Stimulated activated CD4-positive, alpha-beta T cell treated with anti-CD3 and anti-CD28 coated beads, TNF-alpha, amount 100 ng/mL, for 1 hour (primary cell): Measurements from ENCODE around the gene NPPA.
A peak's percentile ranks its signal among the peaks of the same experiment; 100 is the strongest.
"Not testable (repeated sequence)": the region's sequence is repeated elsewhere in the genome, so short reads cannot be mapped to it uniquely, and the experiment has no call there.

Experiments used
- DNase-seq, 3 donors: peaks; one replicate each; pipeline ENCODE4 v3.0.0-alpha.2; 2020; ENCODE audit warnings: low read depth in 3 of 3, low spot score in 1 of 3

The NPPA gene

DNA sequence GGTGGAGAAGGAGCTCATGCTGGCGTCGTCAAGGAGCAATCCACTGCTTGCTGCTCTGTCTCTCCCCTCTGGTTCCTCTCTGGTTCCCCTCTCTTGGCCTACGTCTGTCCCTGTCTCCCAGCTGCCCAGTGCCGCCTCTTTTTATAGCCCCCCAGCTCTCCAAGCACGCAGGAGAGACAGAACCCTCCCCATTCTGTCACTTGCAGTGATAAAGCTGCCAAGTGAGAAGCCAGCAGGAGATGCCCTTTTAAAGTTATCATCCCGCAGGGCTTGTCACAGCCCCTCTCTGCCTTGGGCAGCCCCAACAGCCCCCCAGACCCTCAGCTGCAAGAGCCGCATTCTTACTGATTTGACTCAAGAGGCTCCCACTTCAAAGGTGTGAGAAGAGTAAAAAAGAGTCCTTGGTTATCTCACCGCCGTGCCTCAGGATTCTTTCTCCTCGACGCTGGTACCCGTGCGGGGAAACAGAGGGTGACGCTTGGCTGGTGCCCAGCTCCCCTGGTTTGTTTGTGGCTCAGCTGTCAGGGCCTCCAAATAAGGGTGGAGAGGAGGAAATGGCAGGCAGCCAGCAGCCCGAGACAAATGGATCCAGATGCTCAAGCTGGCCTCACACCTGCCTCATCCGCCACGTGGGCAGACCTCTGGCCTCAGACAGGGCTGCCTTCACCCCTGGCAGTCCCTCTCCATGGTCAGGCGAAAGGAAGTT is at the start of gene NPPA:
Gene NPPA (minus strand): TSS at position 117 of the 706 bp plus-strand sequence. CDS start 99 bp downstream, at position 18.
- DNase-seq, result no peak

DNA sequence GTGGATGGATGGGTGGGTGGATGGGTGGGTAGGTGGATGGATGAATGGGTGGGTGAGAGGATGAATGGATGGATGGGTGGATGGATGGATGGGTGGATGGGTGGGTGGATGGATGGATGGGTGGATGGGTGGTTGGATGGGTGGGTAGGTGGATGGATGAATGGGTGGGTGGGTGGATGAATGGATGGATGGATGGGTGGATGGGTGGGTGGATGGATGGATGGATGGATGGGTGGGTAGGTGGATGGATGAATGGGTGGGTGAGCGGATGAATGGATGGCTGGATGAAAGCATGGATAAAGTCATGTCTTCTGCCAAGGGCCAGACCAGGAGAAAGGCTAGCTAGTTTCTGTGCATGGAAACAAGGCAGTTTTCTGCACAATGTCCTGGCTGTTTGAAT is 46.9 kb upstream of the NPPA start:
- not testable (repeated sequence) for DNase-seq

DNA sequence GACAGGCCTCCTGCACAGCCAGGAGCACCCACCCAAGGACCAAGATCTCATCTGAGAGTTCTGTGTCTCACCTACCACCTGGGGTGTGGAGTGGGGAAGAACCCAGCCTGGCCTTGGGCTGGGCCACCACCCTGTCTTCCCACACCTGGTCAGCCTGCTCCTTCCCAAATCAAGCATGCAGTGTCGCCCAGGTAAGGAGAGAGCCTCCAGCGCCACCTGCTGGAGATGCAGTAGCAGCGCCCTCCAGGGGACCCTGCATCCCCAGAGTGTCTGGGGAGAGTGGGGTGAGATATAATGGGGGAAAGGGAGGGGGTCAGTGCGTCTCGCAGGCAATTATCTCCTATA is 46.3 kb upstream of the NPPA start:
- DNase-seq, result peak; percentile 28 to 60 (median 38)

DNA sequence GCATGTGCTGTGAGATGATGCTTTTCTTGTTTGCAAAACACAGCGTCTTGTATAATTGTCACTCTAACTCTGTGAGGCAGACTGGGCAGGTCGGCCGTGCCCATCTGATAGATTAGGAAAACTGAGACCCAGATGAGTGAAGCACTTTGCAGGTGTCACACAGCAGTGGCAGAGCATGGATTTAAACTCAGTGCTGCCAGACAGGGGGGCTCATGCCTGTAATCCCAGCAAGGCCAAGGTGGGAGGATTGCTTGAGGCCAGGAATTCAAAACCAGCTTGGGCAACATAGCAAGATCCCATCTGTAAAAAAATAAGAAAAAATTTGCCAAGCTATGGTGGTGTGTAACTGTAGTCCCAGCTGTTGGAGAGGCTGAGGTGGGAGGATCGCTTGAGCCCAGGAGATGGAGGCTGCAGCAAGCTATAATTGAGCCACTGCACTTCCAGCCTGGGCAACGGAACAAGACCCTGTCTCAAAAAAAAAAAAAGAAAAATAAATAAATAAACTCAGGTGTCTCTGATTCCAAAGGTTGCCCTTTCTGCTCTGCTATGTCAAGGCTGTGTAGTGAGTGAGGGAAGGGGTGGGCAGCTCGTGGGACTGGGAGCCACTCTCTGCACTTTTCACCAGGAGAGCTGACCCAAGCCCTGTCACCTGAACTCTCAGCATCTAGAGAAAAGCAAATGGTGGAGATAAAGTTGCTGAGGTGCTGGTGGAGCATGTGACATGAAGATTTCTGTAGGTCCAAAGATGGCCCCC is 44.0 kb upstream of the NPPA start:
- no peak for DNase-seq

DNA sequence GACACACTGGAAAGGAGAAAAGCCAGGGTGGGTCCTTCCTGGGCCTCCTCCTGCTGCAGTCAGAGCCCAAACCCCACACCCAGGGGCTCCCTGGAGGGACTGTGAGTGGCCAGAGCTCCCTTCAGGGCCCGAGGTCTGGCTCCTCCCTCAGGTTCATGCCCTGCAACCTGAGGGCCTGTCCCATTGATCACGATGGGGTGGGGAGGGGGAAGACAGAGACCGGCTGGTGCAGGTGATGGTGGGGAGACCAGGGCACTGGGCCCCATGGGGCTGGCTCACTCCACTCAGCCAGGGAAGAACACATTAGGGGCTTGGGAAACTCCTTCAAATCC is 41.3 kb upstream of the NPPA start:
- DNase-seq, result no peak

DNA sequence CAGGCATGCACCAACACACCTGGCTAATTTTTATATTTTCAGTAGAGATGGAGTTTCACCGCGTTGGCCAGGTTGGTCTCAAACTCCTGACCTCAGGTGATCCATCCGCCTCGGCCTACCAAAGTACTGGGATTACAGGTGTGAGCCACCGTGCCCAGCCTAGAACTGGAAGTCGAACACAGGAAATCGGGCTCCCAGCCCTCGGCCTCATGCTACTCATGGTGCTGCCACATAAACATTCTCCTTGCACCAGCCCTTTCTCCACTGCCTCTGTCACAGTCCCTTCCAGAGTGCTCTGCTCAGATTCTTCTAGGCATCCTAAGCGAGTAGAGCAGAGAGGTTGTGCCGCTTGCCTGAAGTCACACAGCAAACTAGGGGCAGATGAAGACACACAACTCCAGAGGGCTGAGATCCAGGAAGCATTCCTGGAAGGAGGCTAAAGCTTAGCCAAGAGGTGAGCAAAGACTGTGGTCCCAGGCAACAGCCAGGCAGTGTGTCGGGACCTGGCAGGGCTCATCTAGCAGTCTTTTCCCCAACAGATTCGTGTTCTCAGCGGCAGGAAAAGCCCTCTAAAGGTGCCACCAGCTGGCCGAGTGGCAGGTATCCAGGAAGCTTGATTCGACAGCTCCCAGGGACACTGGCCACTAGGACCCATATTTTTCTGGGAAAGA is 40.8 kb upstream of the NPPA start:
- no peak for DNase-seq

DNA sequence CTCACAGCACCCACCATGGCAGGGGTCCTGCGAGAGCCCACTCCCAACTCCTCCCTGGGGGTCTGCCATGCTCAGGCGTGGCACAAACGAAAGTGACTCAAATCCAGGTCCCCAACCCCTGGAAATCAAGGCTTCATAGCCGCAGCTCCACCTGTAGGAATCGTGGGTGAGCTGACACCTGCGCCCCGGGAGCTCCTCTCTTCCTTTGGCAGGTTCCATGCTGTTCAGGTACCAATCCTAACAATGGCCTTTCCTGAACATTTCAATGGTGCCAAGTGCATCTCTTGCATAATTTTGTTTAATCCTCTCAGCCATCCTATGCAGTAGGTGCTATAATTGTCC is 40.1 kb upstream of the NPPA start:
- DNase-seq, result no peak

DNA sequence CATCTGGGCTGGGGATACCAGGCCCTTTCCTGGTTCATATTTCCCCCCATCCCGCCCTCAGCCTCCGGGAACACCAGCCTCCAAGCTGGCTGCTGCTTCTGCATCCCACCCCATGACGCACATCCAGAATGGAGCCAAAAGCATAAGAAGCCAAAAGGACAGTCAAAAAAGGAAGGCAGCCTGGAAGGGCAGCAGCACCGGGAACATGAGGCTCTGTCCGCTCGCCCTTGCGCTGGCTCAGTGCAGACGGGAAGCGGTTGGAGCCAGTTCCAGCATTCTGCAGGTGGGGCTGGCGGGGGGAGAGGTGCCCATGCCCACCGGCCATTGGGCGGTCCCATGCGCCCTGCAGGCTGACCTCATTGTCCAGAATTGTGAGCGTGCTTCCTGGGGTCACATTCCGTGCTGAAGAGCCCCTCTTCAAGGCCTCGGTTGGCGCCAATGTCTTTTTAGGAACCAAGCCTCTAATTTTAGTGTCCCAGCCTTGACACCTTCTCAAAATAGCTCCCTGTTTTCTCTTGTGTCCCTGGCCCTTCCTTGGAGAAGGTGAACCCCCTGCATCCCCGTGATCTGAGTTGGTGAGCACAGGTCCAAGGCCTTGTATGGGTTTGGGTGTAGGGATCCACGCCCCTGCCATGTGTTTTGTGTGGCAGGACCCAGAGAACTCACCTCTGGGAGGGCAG is 39.5 kb upstream of the NPPA start:
- DNase-seq, result no peak

DNA sequence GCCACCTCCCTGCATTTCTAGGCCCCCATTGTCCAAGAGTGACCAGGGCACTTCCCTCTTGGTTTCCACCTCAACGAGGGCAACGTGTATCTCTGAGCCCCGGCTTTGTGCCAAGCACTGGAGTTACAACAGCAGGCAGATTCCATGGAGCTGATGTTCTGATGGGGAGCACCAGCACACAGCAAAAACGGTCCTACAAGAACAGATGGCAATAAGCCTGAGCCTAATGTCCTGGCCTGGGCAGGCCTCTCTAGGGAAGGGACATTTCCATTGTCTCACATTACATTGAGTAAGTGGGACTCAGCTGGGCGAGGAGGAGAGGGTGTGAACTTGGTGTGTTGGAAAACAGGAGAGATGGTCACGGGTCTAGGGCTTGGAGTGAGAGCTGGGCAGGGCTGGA is 38.3 kb upstream of the NPPA start:
- DNase-seq, result no peak

DNA sequence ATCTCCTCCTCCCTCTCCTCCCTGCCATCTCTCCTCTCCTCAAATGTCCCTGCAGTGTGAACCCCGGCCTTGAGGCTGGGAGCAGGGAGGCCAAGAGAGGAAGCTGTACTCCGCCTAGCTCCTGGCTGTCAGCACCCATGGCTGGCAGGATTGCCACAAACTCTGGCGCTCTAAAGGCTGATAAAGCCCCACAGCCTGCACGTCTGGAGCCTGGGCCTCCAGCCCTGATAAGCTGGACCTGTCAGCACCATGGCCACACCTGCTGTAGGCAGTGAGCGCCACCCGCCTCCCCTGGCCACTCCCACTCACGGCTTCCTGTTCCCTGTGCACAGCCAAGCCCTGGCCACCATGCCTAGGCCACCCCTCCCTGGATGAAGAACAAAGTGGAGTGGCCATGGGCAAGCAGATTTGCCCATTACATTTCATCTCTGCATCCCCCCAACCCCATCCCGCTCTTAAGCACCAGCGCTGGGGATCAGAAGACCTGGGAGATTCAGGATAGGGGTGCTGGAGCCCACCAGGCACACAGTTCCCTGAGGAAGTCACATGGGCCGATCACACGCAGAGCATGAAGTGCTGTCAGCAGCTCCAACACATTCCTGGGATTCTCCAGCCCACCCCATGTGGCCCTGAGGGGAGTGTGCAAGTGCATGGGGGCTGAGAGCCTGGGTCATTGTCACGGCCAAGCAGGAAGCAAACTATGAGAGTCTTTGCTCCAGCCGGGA is 35.4 kb upstream of the NPPA start:
- no peak for DNase-seq

DNA sequence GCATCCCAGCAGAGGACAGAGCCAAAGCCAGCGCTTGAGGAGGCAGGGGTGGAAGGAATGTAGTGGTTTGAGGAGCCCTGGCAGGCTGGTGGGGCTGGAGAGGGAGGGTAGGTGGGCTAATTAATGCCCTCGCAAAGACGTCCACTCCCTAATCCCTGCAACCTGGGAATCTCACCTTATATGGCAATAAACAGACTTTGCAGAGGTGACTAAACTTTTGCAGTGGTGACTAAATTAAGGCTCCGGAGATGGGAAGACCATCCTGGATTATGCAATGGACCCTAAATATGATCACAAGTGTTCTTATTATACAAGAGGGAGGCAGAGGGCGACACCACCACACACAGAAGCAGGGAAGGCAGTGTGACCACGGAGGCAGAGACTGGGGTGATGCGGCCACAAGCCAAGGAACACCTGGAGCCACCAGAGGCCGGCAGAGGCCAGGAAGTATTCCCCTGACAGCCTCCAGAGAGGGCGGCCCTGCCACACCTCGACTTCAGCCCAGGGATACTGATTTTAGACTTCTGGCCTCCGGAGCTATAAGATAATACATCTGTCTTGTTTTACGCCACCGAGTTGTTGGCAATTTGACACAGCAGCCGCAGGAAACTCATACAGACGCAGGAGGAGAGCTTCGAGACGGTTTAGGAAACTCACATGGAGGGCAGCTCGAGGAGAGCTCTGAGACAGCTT is 34.3 kb upstream of the NPPA start:
- DNase-seq, result no peak

DNA sequence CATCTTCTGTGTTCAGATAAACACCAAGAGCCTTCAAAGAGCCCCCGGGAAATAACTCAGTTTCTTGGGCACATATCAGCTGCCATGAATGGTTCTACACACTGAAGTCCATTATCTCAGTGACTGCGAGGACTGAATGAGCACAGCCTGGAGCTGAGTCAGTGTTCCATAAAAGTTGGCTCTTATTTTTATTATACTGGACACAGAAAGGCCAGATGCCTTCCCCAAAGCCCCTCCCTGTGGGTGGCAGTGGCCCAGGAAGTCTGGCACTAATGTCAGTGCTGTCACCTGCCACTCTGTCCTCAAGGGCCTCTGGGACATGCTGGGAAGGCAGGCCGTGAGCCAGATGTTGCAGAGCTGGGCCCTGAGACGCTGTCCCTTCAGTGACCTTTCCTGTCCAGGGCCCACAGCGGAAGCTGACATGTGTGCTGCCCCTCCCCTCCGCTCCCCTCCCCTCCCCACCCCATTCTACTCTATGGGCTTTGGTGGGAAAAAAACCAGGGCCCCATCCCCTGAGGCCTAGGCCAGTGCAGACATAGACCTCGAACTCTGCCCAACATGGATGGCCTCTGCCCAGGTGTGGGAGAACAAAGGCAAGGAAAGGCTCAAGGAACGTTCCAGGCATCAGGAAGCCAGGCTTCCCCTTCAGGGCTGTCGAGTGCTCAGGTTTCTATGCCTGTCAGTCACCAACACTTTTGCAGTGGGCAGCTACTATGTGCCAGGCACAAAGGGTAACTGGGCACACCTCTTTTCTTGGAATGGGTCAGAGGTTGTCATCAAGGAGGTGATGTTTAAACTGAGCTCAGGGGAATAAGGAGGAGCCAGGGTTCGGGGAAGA is 33.5 kb upstream of the NPPA start:
- no peak for DNase-seq

DNA sequence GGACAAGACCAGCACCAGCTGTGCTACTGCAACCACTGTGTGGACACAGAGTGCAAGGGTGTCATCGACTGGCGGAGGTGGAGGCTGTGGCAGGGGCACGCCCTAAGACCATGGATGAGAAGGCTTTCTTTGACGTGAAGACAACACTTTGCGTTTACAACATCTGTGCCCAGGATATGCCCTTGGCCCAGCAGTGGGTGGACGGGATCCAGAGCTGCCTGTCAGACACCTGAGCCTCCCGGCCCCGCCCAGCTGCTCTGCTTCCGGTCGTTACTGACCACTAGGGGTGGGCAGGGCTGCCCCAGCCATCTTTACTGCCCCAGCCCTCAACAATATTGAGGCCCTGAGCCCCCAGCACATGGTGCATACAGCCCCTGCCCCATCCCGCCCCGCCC is 32.6 kb upstream of the NPPA start:
- no peak for DNase-seq

DNA sequence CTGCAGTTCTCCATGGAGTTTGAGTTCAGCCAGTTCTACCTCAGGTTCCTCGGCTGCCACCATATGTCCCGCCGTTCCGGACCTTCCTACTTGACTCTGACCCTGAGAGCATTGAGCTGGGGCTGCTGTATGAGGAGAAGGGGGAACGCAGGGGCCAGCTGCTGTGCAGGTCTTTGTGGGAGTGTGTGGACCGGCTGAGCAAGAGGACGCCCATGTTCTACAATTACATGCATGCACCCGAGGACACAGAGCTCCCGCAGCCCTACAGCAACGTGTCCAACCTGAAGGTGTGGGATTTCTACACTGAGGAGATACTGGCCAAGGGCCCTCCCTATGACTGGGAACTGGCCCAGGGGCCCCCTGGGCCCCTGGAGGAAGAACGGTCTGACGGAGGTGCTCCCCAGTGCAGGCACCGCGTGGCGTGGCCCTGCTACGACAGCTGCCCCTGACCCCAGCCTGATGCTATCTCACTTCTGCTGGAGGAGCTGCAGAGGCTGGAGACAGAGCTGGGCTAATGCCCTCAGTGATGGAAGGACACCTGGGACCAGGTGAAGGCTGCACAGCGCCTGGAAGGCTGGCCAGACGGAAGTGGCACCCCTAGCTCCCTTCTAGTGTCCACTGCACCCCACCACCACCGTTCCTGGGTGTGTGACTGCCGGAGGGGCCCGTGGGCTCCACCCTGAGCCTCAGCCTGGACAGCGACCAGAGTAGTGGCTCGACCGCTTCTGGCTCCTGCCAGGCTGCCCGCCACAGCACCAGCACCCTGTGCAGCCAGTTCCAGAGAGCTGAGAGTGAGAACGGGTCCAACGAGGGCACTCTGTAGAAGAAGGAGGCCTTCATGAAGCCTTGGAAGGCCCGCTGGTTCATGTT is 32.0 kb upstream of the NPPA start:
- DNase-seq, result no peak

DNA sequence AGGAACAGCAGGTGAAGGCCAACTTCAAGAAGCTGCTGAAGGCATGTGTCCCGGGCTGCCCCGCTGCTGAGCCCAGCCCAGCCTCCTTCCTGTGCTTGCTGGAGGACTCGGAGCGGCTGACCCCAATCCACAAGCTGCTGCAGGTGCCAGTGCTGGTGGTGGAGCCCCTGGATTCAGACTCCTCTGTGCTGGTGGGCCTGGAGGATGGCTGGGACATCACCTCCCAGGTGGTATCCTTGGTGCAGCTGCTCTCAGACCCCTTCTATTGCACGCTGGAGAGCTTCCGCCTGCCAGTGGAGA is 31.3 kb upstream of the NPPA start:
- no peak for DNase-seq

DNA sequence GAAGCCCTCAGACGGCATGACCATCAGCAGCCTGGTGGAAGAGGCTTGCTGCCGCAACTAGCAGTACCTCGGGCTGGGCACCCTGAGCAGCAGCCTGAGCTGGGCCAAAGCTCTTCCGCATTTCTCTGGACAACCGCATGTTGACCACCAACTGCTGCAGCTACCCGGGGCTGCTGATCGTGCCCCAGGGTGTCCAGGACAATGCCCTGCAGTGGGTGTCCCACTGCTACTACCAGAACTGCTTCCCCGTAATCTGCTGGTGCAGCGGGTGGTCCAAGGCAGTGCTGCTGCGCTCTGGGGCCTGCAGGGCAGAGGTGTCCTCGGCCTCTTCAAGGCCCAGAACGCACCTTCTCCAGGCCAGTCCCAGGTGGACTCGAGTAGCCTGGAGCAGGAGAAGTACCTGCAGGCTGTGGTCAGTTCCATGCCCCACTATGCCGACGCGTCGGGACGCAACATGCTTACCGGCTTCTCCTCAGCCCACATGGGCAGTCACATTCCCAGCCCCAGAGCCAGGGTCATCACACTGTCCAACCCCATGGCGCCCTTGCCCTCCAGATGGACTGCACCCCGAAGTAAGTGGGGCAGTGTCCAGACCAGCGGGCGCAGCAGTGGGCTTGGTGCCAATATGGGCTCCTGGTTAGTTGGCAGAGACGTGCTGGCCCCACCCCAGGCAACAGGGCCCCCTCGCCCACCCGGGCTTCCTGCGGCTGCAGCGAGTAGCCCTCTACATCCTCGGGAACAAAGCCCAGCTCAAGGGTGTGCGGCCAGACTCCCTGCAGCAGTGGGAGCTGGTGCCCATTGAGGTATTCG is 30.7 kb upstream of the NPPA start:
- no peak for DNase-seq

DNA sequence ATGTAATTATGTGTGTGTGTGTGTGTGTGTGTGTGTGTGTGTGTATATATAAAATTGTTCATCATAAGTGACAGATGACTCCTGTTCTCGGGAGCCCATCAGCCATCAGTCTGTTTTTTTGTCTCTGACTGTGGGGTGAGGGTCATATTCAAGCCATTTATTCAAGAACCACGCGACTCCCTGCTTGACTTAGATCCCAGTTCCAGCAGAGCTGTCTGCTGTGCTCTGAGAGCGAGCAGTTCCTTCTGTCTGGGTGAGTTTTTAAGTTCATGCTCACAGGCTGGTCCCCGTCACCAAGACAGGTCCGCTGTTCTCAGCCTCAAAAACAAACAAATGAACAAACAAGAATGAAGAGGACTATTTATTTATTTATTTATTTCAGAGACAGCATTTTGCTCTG is 29.5 kb upstream of the NPPA start:
- no peak for DNase-seq

DNA sequence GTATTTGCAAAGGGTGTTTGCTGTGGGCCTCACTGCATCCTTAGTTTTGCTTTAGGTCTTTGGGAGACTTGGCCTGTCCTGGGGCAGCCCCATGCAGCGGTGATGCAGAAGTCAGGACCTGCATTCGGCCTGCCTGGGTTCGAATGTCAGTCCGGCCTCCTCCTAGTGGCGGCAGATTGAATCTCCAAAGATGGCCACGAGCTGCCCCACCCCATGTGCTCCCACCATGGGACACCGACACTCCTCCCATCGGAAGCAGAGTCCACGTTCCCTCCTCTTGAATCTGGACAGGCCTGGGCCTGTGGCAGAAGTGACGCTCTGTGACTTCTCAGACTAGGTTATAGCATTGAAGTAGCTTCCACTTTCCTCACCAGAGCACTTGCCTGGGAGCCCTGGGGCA is 27.5 kb upstream of the NPPA start:
- DNase-seq, result no peak
